Activated CD8-positive, alpha-beta memory T cell treated with anti-CD3 and anti-CD28 coated beads for 24 hours (primary cell): Measurements from ENCODE around the gene FTL.

Source experiments
- DNase-seq: peaks from one replicate; pipeline ENCODE4 v3.0.0-alpha.2; 2020

FTL gene

GRCh38 chr19:48992581-48993174 lies 27.6 kb downstream of the FTL start:
- DNase-seq = no peak

GRCh38 chr19:48993175-48994034 lies 28.3 kb downstream of the FTL start, which contains the start of the genes GYS1 and RUVBL2:
Gene GYS1, minus strand, starts transcription at chr19:48993309. Its CDS starts 197 bp downstream, at chr19:48993112.
Gene RUVBL2, plus strand, starts transcription at chr19:48993887. Its CDS starts 25 bp downstream, at chr19:48993912.
- peak; percentile 99 for DNase-seq

- no peak for DNase-seq
Measured at GRCh38 chr19:48994035-48994386, 28.9 kb downstream of the FTL start.

DNA sequence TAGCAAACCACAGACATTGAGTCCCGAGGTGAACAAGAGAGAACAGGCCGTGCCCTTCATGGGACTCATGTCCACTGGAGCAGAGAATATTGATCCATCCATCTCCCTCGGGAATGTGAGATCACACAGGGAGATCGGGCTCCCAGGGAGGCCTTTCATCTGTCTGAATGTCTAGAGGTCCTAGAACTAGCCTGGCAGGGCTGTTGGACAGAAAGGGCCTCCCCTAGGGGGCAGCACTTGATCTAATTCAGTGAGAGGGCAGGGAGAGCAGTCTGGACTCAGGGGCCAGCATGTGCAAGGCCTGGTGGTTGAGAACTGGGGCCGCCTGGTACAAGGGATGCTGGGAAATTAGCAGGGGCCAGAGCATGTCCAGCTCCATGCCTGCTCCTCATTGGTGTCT lies 32.9 kb downstream of the FTL start:
- no peak for DNase-seq

- peak; percentile 84 for DNase-seq
Measured at GRCh38 chr19:48999481-49000325, 34.6 kb downstream of the FTL start.

DNA sequence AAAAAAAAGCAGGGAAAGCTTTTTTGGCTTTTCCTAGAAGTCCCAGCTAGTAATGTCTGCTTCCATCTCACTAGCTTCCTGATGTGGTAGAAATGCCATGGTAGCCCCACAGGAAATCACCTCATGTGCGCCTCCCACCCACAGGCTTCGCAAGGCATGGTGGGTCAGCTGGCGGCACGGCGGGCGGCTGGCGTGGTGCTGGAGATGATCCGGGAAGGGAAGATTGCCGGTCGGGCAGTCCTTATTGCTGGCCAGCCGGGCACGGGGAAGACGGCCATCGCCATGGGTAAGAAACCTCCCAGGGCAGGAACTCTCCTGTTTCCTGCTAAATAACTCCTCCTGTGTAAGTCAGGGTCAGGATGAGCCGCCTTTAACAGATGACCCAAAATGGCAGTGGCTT lies 39.0 kb downstream of the FTL start:
- DNase-seq = no peak

DNA sequence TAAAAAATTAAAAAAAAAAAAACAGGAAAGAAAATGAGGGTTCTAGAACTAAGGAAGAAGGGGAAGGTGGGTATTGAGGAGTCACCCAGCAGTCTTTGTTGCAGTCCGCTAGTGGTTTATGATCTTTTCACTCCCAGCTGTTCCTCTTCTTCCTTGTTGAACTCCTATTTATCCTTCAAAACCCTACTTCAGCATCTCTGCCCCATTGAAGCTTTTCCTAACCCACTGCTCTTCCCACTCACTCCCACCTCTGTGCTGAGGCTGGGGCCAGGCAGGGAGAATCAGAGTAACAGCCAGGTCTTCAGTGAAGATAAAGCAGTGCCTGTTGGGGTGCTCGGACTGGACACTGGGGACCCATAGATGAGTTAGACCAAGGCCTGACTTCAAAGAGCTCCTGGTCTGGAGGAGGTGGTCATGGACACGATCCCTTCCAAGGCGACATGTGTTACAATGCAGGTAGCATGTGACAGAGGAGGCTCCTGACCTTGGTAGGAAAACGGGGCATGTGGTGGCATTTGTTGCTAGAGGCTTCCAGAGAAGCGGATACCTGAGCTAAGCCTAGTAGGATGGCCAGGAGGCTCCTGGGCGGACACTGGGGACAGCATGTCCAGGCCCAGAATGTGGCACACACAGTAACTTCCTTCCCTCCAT lies 40.0 kb downstream of the FTL start:
- no peak for DNase-seq

GRCh38 chr19:49006905-49007304 lies 41.8 kb downstream of the FTL start:
- DNase-seq = no peak

DNA sequence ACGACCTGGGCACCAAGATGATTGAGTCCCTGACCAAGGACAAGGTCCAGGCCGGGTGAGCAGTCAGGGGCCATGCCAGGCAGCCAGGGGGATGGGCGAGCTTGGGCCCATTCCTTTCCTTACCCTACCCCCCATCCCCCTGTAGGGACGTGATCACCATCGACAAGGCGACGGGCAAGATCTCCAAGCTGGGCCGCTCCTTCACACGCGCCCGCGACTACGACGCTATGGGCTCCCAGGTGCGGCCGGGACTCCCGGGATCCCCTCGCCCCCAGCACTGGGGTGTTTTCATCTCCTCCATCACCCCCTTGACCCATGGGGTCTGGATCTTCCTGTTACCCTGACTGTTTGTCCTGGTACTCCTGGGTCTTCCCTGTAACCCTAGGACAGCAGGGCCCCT lies 44.7 kb downstream of the FTL start:
- DNase-seq = no peak

- DNase-seq = no peak
Measured at GRCh38 chr19:49010453-49010852, 45.3 kb downstream of the FTL start.

DNA sequence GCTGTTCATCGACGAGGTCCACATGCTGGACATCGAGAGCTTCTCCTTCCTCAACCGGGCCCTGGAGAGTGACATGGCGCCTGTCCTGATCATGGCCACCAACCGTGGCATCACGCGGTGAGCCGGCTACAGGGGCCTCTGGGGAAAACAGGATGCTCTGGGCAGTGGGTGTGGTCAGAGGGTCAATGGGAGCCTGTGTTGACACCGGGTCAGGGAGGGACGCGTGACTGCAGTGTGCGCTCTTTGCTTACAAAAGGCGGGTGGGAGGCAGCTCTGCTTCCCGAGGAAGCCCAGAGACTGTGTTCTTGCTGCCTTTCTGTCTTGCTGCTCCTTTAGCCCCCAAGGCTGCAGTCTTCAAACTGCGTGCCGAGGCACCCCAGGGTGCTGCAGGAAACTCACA lies 46.1 kb downstream of the FTL start:
- no peak for DNase-seq

- no peak for DNase-seq
Measured at GRCh38 chr19:49014123-49014869, 49.2 kb downstream of the FTL start.

DNA sequence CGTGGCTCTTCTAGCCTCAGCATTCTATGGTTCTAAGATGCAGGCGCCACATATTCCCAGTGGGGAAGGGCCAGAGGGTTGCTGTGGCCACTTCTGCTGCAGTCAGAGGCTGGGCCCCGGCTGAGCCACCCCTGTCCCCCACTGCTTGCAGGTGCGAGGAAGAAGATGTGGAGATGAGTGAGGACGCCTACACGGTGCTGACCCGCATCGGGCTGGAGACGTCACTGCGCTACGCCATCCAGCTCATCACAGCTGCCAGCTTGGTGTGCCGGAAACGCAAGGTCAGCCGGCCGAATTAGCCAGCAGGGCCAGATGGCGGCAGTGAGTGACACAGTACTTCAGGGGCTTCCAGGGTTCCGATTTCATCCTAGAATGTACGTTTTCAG lies 49.8 kb downstream of the FTL start:
- DNase-seq = no peak

GRCh38 chr19:49016067-49016839 lies 51.1 kb downstream of the FTL start:
- no peak for DNase-seq
